ENCODE results near the gene TAF6L. TPM values are rescaled to one million over a fixed set of nuclear protein-coding genes. Genes with fewer than 3 reads are reported as not detected.
A peak's percentile ranks its signal among the peaks of the same experiment; 100 is the strongest.

Gene TAF6L
- total and polyA plus RNA-seq, 2 donors (not counting 1 experiment from before 2014, with no cell fraction given), result 28.2 to 48.2 TPM

- Mint-ChIP-seq H3K27ac (peak within 1 kb of the TSS; percentile 97), H3K9me3 (ENCODE audit: insufficient read depth) (no peaks in the 10 kb centered on the region), H3K4me1 (peaks cover 42% of the 10 kb centered on the region), H3K4me3 (peak within 1 kb of the TSS; percentile 92), H3K27me3 (no peaks in the 10 kb centered on the region)
- H2AFZ ChIP-seq (ENCODE audit: insufficient read depth, low read depth, low read length, poor library complexity, severe bottlenecking), result peak within 1 kb of the TSS; percentile 75
- H3K27me3 ChIP-seq (replicated peaks in 1 of 4; ENCODE audit: control extremely low read depth in 1 of 4, control insufficient read depth in 3 of 4, insufficient read depth in 4 of 4, low read length in 3 of 4), result no peaks in the 10 kb centered on the region
- H3K9ac ChIP-seq (ENCODE audit: low read length), result peak within 1 kb of the TSS; percentile 99
- ChIA-PET POLR2A (interaction anchor here (0.6 to 2.8 kb wide), 15 partner anchors 8 to 241 kb away, joined by 3 to 53 read pairs (median 10); partner anchors contain the start of genes C11orf98, CSKMT, HNRNPUL2 and NXF1), CTCF (interaction anchor here (1.1 to 2.8 kb wide), 7 partner anchors 9 to 104 kb away, joined by 3 to 14 read pairs (median 5); partner anchors contain the start of genes TMEM179B, TTC9C and ZBTB3)
- WGBS (ENCODE audit: insufficient coverage), result 22% methylated on average over 36 of the region's 40 CpGs
- H3K27ac ChIP-seq (ENCODE audit: low read length in 2 of 2), result peak within 1 kb of the TSS; percentile 96 to 99
- peaks cover 0 to 47% of the 10 kb centered on the region in 2 experiments for H3K36me3 ChIP-seq (replicated peaks in 1 of 2; ENCODE audit: control extremely low read depth in 1 of 2, control insufficient read depth in 1 of 2, extremely low read depth in 1 of 2, insufficient read depth in 2 of 2, low read length in 1 of 2)
- peak within 1 kb of the TSS; percentile 69 to 96 (median 92) for H3K4me3 ChIP-seq (ENCODE audit: control extremely low read depth in 1 of 5, extremely low read depth in 1 of 5, insufficient read depth in 1 of 5, low read depth in 2 of 5, low read length in 4 of 5)
- H3K4me1 ChIP-seq (ENCODE audit: control insufficient read depth in 2 of 2, insufficient read depth in 2 of 2, low read length in 2 of 2), result peaks cover 16 to 30% of the 10 kb centered on the region in 2 donors
- peaks cover 85% of the 10 kb centered on the region for H3K79me2 ChIP-seq (ENCODE audit: control insufficient read depth, insufficient read depth, low read length)
- intact Hi-C loops (cut with micrococcal nuclease), result loop anchor here (1.0 to 2.0 kb wide), 5 partner anchors 24 to 258 kb away; partner anchors contain the start of genes GANAB, HNRNPUL2 and TAF6L
- no peak for TF ChIP-seq EZH2 (IDR thresholded peaks at IDR 0.05; ENCODE audit: borderline replicate concordance, insufficient read depth, low read depth, low read length, poor library complexity, severe bottlenecking)
- no peak for TF ChIP-seq CTCF (IDR thresholded peaks at IDR 0.05)
- peaks cover 30% of the 10 kb centered on the region for H4K20me1 ChIP-seq (ENCODE audit: control insufficient read depth, insufficient read depth, low read length, poor library complexity, severe bottlenecking)
- no peaks in the 10 kb centered on the region for H3K9me3 ChIP-seq (ENCODE audit: control extremely low read depth in 1 of 3, control insufficient read depth in 2 of 3, insufficient read depth in 1 of 3, low read length in 2 of 3)
- peak within 1 kb of the TSS; percentile 94 for H3K4me2 ChIP-seq (replicated peaks; ENCODE audit: low read depth, low read length, poor library complexity, severe bottlenecking)
- ATAC-seq (ENCODE audit: low read depth), result peak; percentile 1
- no peak for DNase-seq
Measured at GRCh38 chr11:62832336-62833234, 61.4 kb downstream of the TAF6L start, which contains the start of gene TEX54. TSS of gene TEX54 (minus strand) at chr11:62832841.

Data from B cell (primary cell).